MM.1S (cell line): ENCODE results near the gene SLCO4A1.

ENCODE experiments used
- DNase-seq: peaks from one replicate; pipeline ENCODE4 v3.0.0-alpha.2; 2015
- H2AFZ ChIP-seq: fragments of 300-600 bp; sonication (generic); 2 replicates; pipeline ENCODE4 v1.6.0; 2016; ENCODE audit warnings: antibody characterized with exemption, low read length
- H3F3A ChIP-seq: fragments of 300-600 bp; sonication (generic); 2 replicates; pipeline ENCODE4 v1.6.1; 2016; ENCODE audit warnings: mild to moderate bottlenecking, antibody characterized with exemption, low read length, moderate library complexity, mixed read lengths; ENCODE audit not compliant: insufficient read depth
- H3K27ac ChIP-seq: fragments of 300-600 bp; sonication (generic); 2 replicates; pipeline ENCODE4 v1.5.1; 2016; ENCODE audit warnings: mild to moderate bottlenecking, low read length
- H3K27me3 ChIP-seq: fragments of 300-600 bp; sonication (generic); replicated peaks from 2 replicates; pipeline ENCODE4 v1.6.0; 2016; ENCODE audit warnings: low read length; ENCODE audit not compliant: insufficient read depth
- H3K36me3 ChIP-seq: fragments of 300-600 bp; sonication (generic); replicated peaks from 2 replicates; pipeline ENCODE4 v1.6.1; 2016; ENCODE audit warnings: mild to moderate bottlenecking, low read length, mixed read lengths; ENCODE audit not compliant: insufficient read depth
- H3K4me1 ChIP-seq: fragments of 300-600 bp; sonication (generic); 2 replicates; pipeline ENCODE4 v1.6.1; 2016; ENCODE audit warnings: low read length, mixed read lengths
- H3K4me2 ChIP-seq: fragments of 300-600 bp; sonication (generic); 2 replicates; pipeline ENCODE4 v1.6.0; 2016; ENCODE audit warnings: low read depth, low read length
- H3K4me3 ChIP-seq: fragments of 300-600 bp; sonication (generic); 2 replicates; pipeline ENCODE4 v1.5.1; 2016; ENCODE audit warnings: low read length, mixed read lengths
- H3K79me2 ChIP-seq: fragments of 300-600 bp; sonication (generic); 2 replicates; pipeline ENCODE4 v1.6.1; 2016; ENCODE audit warnings: mixed run types, low read length, mixed read lengths
- H3K9ac ChIP-seq: fragments of 300-600 bp; sonication (generic); 2 replicates; pipeline ENCODE4 v1.6.1; 2016; ENCODE audit warnings: low read length, mixed read lengths
- H3K9me2 ChIP-seq: fragments of 300-600 bp; sonication (generic); replicated peaks from 2 replicates; pipeline ENCODE4 v1.6.1; 2016; ENCODE audit warnings: mild to moderate bottlenecking, low read length, mixed read lengths; ENCODE audit not compliant: insufficient read depth
- H3K9me3 ChIP-seq: fragments of 300-600 bp; sonication (generic); replicated peaks from 2 replicates; pipeline ENCODE4 v1.6.1; 2016; ENCODE audit warnings: mild to moderate bottlenecking, low read length, mixed read lengths; ENCODE audit not compliant: insufficient read depth
- H4K20me1 ChIP-seq: fragments of 300-600 bp; sonication (generic); 2 replicates; pipeline ENCODE4 v1.6.1; 2016; ENCODE audit warnings: mild to moderate bottlenecking, low read length, moderate library complexity, mixed read lengths; ENCODE audit not compliant: insufficient read depth
- CTCF ChIP-seq: fragments of 300-600 bp; sonication (generic); IDR thresholded peaks from 2 replicates; pipeline ENCODE4 v1.5.1; 2016; ENCODE audit warnings: antibody characterized with exemption, low read length, mixed read lengths
- EZH2 ChIP-seq: fragments of 300-600 bp; sonication (generic); optimal IDR thresholded peaks from 2 replicates; pipeline ENCODE3; 2017; ENCODE audit warnings: low read depth, mild to moderate bottlenecking, antibody characterized with exemption, low read length, mixed read lengths
- EZH2phosphoT487 ChIP-seq: fragments of 300-600 bp; sonication (generic); IDR thresholded peaks from 2 replicates; pipeline ENCODE4 v1.6.1; 2018; ENCODE audit warnings: antibody characterized with exemption, low read length

Gene SLCO4A1

DNA sequence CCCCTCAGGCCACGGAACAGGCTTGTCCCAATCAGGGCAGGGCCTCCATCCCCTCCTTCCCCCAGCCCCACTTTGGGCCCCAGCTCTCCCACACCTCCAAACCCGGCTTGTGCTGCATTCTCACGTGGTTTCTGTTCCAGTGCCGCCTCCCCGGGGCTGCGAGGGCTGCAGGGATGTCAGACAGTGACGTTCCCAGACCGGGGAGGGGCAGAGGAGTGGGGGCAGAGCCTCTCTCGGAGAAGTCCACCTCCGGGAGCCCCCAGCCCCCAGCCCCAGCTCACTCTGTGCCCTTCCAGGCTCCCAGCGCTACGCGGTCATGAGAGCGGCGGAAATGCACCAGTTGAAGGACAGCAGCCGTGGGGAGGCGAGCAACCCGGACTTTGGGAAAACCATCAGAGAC, 18.5 kb downstream of the SLCO4A1 start:
- TF ChIP-seq EZH2phosphoT487 (no peak), CTCF (no peak), EZH2 (no peak)
- H3K4me3 ChIP-seq = no peak overlapping the region
- no peak overlapping the region for H2AFZ ChIP-seq
- no peak overlapping the region for H3K27ac ChIP-seq
- H3K4me2 ChIP-seq = no peak overlapping the region
- H3K9ac ChIP-seq = no peak overlapping the region
- H3F3A ChIP-seq = no peaks in the 10 kb centered on the region
- H3K79me2 ChIP-seq = peaks cover 52% of the 10 kb centered on the region
- DNase-seq = no peak
- H3K9me3 ChIP-seq = no peaks in the 10 kb centered on the region
- H3K9me2 ChIP-seq = no peaks in the 10 kb centered on the region
- peaks cover 27% of the 10 kb centered on the region for H3K4me1 ChIP-seq
- no peaks in the 10 kb centered on the region for H4K20me1 ChIP-seq
- H3K36me3 ChIP-seq = peaks cover 4% of the 10 kb centered on the region
- H3K27me3 ChIP-seq = no peaks in the 10 kb centered on the region

GRCh38 chr20:62661647-62662046, 19.3 kb downstream of the SLCO4A1 start:
- Histone ChIP-seq H3K79me2 (peaks cover 43% of the 10 kb centered on the region), H3K9ac (no peak overlapping the region), H3K9me3 (no peaks in the 10 kb centered on the region), H3K4me2 (no peak overlapping the region), H3K27ac (no peak overlapping the region), H4K20me1 (no peaks in the 10 kb centered on the region), H3F3A (no peaks in the 10 kb centered on the region), H2AFZ (no peak overlapping the region), H3K4me1 (peaks cover 27% of the 10 kb centered on the region), H3K36me3 (no peaks in the 10 kb centered on the region; the same call in 1 of the 2 replicates), H3K27me3 (no peaks in the 10 kb centered on the region), H3K9me2 (no peaks in the 10 kb centered on the region), H3K4me3 (no peak overlapping the region)
- no peak for TF ChIP-seq CTCF
- no peak for TF ChIP-seq EZH2phosphoT487
- TF ChIP-seq EZH2 = no peak
- DNase-seq = no peak

DNA sequence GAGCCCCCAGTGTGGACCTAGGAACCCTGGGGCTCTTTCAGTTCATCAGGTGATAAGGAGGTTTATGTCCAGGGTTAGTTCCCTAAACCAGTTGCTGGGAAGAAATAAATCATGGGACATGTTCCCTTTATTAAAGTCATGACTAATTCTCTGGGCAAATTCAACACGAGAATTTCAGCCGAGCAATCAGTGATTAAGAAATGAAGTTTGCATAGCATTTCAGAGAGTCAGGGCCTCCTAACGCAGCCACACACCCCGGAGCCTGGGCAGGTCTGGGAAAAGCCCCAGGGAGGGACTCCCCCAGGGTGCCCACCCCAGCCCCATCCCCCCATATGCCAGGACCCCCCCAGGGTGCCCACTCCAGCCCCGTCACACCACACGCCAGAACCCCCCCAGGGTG, 20.1 kb downstream of the SLCO4A1 start:
- no peak for TF ChIP-seq EZH2phosphoT487
- TF ChIP-seq CTCF = no peak
- TF ChIP-seq EZH2 = no peak
- peaks cover 35% of the 10 kb centered on the region for H3K79me2 ChIP-seq
- no peaks in the 10 kb centered on the region for H3F3A ChIP-seq
- H3K27ac ChIP-seq = no peak overlapping the region
- DNase-seq = no peak
- H4K20me1 ChIP-seq = no peaks in the 10 kb centered on the region
- H3K4me1 ChIP-seq = peaks cover 20% of the 10 kb centered on the region
- H3K4me3 ChIP-seq = no peak overlapping the region
- H3K4me2 ChIP-seq = no peak overlapping the region
- H2AFZ ChIP-seq = no peak overlapping the region
- no peaks in the 10 kb centered on the region for H3K27me3 ChIP-seq
- H3K9me3 ChIP-seq = no peaks in the 10 kb centered on the region
- no peaks in the 10 kb centered on the region for H3K9me2 ChIP-seq
- H3K36me3 ChIP-seq = no peaks in the 10 kb centered on the region
- H3K9ac ChIP-seq = no peak overlapping the region
